ENCODE data around the gene ZNF747.
"Not testable (repeated sequence)": the region's sequence is repeated elsewhere in the genome, so short reads cannot be mapped to it uniquely, and the experiment has no call there.

ZNF747 gene

DNA sequence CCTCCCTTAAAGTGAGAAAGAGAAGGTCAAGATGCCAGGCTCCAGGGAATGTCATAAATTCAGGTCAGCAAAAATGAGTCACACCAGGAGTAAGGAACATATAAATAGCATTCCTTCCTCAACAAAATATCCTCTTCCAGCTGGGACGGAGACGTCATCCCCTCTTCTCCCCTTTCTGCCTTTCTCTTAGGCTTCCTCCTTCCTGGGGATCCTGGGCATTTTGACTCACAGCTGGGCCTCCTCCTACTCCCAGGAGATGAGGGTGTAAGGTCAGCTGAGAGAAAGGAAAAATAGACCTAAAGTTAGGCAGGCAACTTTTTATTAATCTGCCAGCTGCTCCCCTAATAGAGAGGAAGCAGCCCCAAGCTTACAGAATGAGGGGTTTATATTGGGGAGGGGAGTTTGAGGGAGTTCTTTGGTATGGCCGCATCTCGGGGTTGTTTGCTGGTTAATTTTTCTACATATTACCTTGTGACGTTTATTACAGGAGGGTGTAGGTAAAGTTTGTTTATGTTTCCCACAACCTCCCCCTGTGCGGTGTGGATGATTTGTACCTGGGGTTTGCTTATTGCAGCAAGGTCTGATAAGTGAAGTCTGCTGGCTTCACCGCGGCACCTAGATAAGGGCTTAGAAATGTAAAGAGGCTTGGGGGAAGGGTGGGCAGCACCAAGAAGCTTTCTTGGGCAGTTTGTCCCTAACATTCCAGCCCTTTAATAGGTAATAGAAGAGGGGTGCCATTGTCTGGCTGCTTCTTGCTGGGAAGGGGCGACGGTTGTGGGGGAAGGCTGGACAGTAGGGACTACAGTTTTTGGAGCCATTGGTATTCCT, 7.1 kb upstream of the ZNF747 start:
- TF ChIP-seq ZFP30 (CRISPR knock-in tag; IDR thresholded peaks at IDR 0.05) (no peak), ZNF565 (CRISPR knock-in tag; conservative IDR thresholded peaks at IDR 0.05; ENCODE audit: low read depth) (no peak), TOX (CRISPR knock-in tag; IDR thresholded peaks at IDR 0.05; ENCODE audit: borderline replicate concordance) (no peak), ZNF70 (CRISPR knock-in tag; IDR thresholded peaks at IDR 0.05) (no peak), ZC3H10 (CRISPR knock-in tag; IDR thresholded peaks at IDR 0.05) (no peak), PPARA (CRISPR knock-in tag; IDR thresholded peaks at IDR 0.05; ENCODE audit: borderline replicate concordance) (no peak)
- TF ChIP-seq, protein P1, sequence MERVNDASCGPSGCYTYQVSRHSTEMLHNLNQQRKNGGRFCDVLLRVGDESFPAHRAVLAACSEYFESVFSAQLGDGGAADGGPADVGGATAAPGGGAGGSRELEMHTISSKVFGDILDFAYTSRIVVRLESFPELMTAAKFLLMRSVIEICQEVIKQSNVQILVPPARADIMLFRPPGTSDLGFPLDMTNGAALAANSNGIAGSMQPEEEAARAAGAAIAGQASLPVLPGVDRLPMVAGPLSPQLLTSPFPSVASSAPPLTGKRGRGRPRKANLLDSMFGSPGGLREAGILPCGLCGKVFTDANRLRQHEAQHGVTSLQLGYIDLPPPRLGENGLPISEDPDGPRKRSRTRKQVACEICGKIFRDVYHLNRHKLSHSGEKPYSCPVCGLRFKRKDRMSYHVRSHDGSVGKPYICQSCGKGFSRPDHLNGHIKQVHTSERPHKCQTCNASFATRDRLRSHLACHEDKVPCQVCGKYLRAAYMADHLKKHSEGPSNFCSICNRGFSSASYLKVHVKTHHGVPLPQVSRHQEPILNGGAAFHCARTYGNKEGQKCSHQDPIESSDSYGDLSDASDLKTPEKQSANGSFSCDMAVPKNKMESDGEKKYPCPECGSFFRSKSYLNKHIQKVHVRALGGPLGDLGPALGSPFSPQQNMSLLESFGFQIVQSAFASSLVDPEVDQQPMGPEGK (CRISPR knock-in tag; IDR thresholded peaks at IDR 0.05; ENCODE audit: borderline replicate concordance) = no peak
- TF ChIP-seq, protein P2, sequence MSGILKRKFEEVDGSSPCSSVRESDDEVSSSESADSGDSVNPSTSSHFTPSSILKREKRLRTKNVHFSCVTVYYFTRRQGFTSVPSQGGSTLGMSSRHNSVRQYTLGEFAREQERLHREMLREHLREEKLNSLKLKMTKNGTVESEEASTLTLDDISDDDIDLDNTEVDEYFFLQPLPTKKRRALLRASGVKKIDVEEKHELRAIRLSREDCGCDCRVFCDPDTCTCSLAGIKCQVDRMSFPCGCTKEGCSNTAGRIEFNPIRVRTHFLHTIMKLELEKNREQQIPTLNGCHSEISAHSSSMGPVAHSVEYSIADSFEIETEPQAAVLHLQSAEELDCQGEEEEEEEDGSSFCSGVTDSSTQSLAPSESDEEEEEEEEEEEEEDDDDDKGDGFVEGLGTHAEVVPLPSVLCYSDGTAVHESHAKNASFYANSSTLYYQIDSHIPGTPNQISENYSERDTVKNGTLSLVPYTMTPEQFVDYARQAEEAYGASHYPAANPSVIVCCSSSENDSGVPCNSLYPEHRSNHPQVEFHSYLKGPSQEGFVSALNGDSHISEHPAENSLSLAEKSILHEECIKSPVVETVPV (CRISPR knock-in tag; IDR thresholded peaks at IDR 0.05) = no peak
- TF ChIP-seq, protein P3, sequence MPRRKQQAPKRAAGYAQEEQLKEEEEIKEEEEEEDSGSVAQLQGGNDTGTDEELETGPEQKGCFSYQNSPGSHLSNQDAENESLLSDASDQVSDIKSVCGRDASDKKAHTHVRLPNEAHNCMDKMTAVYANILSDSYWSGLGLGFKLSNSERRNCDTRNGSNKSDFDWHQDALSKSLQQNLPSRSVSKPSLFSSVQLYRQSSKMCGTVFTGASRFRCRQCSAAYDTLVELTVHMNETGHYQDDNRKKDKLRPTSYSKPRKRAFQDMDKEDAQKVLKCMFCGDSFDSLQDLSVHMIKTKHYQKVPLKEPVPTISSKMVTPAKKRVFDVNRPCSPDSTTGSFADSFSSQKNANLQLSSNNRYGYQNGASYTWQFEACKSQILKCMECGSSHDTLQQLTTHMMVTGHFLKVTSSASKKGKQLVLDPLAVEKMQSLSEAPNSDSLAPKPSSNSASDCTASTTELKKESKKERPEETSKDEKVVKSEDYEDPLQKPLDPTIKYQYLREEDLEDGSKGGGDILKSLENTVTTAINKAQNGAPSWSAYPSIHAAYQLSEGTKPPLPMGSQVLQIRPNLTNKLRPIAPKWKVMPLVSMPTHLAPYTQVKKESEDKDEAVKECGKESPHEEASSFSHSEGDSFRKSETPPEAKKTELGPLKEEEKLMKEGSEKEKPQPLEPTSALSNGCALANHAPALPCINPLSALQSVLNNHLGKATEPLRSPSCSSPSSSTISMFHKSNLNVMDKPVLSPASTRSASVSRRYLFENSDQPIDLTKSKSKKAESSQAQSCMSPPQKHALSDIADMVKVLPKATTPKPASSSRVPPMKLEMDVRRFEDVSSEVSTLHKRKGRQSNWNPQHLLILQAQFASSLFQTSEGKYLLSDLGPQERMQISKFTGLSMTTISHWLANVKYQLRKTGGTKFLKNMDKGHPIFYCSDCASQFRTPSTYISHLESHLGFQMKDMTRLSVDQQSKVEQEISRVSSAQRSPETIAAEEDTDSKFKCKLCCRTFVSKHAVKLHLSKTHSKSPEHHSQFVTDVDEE (CRISPR knock-in tag; IDR thresholded peaks at IDR 0.05) = no peak

DNA sequence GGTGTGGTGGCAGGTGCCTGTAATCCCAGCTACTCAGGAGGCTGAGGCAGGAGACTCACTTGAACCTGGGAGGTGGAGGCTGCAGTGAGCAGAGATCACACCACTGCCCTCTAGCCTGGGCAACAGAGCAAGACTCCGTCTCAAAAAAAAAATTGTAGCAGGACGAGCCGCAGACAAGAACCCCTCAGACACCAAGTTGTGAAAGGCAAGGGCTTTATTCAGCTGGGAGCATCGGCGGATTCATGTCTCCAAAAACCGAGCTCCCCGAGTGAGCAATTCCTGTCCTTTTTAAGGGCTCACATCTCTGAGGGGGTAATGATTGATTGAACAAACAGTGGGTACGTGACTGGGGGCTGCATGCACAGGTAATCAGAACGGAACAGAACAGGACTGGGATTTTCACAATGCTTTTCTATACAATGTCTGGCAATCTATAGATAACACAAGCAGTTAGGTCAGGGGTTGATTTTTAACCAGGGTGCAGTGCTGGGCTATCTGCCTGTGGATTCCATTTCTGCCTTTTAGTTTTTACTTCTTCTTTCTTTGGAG, 6.3 kb upstream of the ZNF747 start:
- ATAC-seq = peak; percentile 40

More for the DNA sequence above, 7.1 kb upstream of the ZNF747 start:
- peak; percentile 79 for ATAC-seq

DNA sequence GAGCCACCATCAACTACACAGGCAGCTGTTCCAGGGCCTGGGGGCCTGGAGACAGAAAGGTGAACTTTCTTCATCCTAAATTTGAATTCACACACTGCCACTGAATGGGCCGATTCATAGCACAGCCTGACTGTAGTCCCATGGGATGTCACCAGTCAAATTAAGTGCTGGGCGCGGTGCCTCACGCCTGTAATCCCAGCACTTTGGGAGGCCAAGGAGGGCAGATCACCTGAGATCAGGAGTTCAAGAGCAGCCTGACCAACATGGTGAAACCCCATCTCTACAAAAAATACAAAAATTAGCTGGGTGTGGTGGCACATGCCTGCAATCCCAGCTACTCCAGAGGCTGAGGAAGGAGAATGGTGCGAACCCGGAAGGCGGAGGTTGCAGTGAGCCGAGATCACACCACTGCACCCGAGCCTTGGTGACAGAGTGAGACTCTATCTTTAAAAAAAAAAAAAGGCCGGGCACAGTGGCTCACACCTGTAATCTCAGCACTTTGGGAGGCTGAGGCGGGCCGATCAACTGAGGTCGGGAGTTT, 5.4 kb upstream of the ZNF747 start:
- not testable (repeated sequence) for ATAC-seq

DNA sequence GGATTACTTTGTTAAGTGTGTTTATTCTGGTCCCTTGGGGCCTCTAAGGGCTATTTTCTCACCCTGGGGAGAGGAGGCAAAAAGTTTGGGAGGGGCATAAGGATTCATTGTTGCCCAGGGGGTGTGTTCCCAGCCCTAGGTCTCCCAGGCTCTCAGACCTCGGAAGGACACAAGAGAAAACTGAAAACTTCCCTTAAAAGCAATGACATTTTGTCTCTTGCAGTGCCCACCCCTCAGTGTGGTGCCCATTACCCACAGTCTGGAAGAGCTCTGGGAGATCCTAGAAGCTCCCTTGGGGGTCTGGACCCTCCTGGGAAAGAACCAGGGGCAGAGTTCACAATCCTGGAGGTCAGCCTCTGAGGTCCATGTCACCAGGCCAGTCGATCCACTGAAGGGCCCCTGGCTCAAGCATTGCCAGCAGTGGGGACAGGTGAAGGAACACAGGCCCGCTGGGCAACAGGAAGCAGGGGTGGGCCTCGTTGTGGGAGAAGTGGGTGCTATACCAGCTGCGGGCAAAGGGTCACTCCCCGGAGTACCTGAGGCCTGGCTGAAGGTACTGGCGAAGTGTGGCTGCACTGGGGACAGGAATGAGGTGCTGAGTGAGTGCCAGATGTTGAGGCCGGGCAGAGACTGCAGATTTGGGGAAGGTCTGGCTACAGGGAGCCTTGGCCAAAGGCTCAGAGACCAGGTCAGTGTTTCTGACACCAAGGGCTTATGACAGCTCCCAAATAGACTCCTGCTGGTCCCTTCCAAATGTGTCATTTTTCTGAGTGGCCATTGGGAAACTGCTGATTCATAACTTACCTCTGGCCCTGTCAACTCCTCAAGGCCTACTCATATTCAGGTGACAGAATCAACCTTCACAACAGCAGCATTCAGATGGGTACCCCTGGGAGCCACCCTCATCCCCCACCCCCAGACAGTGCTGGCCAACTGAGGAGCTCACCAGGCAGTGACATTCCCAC, 4.6 kb upstream of the ZNF747 start:
- ATAC-seq = no peak
- TF ChIP-seq ARNTL (CRISPR knock-in tag; IDR thresholded peaks at IDR 0.05; ENCODE audit: borderline replicate concordance, low read depth) (no peak), CSDC2 (CRISPR knock-in tag; IDR thresholded peaks at IDR 0.05) (no peak), TOX (CRISPR knock-in tag; IDR thresholded peaks at IDR 0.05; ENCODE audit: borderline replicate concordance) (no peak), ZNF70 (CRISPR knock-in tag; IDR thresholded peaks at IDR 0.05) (no peak), RARB (CRISPR knock-in tag; IDR thresholded peaks at IDR 0.05) (no peak), ESRRG (CRISPR knock-in tag; IDR thresholded peaks at IDR 0.05) (no peak), ZC3H10 (CRISPR knock-in tag; IDR thresholded peaks at IDR 0.05) (no peak), PPARA (CRISPR knock-in tag; IDR thresholded peaks at IDR 0.05; ENCODE audit: borderline replicate concordance) (no peak), TCF4 (CRISPR knock-in tag; IDR thresholded peaks at IDR 0.05; ENCODE audit: borderline replicate concordance) (no peak), GLIS3 (CRISPR knock-in tag; IDR thresholded peaks at IDR 0.05) (no peak)
- TF ChIP-seq, protein P1 (CRISPR knock-in tag; IDR thresholded peaks at IDR 0.05; ENCODE audit: borderline replicate concordance) = no peak
- TF ChIP-seq, protein P4, sequence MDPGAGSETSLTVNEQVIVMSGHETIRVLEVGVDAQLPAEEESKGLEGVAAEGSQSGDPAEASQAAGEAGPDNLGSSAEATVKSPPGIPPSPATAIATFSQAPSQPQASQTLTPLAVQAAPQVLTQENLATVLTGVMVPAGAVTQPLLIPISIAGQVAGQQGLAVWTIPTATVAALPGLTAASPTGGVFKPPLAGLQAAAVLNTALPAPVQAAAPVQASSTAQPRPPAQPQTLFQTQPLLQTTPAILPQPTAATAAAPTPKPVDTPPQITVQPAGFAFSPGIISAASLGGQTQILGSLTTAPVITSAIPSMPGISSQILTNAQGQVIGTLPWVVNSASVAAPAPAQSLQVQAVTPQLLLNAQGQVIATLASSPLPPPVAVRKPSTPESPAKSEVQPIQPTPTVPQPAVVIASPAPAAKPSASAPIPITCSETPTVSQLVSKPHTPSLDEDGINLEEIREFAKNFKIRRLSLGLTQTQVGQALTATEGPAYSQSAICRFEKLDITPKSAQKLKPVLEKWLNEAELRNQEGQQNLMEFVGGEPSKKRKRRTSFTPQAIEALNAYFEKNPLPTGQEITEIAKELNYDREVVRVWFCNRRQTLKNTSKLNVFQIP (CRISPR knock-in tag; IDR thresholded peaks at IDR 0.05; ENCODE audit: borderline replicate concordance, low read depth) = no peak
- TF ChIP-seq, protein P3 (CRISPR knock-in tag; IDR thresholded peaks at IDR 0.05) = no peak

DNA sequence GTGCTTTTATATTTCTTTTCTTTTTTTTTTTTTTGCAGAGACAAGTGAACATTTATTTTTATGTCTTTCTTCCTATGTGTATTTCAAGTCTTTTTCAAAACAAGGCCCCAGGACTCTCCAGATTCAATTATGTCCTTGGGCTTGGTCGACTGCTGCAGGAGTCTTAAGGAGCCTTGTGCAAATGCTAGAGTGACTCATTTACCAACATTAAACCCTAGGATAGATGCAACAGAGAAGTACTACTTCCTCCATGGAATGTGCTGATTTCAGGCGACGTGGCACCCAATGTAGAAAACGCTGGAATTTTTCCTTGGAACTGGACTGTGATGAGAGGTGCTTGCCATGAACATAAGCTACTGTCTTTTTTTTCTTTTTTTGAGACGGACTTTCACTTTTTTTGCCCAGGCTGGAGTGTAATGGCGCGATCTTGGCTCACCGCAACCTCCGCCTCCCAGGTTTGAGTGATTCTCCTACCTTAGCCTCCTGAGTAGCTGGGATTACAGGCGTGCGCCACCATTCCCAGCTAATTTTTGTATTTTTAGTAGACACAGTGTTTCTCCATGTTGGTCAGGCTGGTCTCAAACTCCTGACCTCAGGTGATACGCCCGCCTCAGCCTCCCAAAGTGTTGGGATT, 1.9 kb upstream of the ZNF747 start:
- not testable (repeated sequence) for ATAC-seq

All from SK-N-SH treated with all-trans-retinoic acid at 6 μM for 48 hours (cell line).